ENCODE data around the gene CAPS.

CAPS gene

GRCh38 chr19:5950741-5951140, 36.7 kb downstream of the CAPS start:
- Histone ChIP-seq H3K4me3 (ENCODE audit: low read length) (no peak overlapping the region), H3K4me2 (ENCODE audit: low read length) (peak overlapping the region; percentile 87), H3K79me2 (ENCODE audit: low read length) (peaks cover 98% of the 10 kb centered on the region), H4K20me1 (ENCODE audit: insufficient read depth, low read length) (peaks cover 88% of the 10 kb centered on the region), H2AFZ (ENCODE audit: low read depth, low read length) (no peak overlapping the region), H3K27me3 (ENCODE audit: low read depth, low read length) (no peaks in the 10 kb centered on the region), H3K36me3 (replicated peaks; ENCODE audit: low read depth, low read length) (peaks cover 48% of the 10 kb centered on the region), H3K4me1 (ENCODE audit: low read length) (peaks cover 50% of the 10 kb centered on the region), H3K9ac (ENCODE audit: low read length) (no peak overlapping the region), H3K27ac (ENCODE audit: low read length) (no peak overlapping the region), H3K9me3 (ENCODE audit: insufficient read depth, low read length) (no peaks in the 10 kb centered on the region)
- TF ChIP-seq CTCF (IDR thresholded peaks at IDR 0.05; ENCODE audit: low read depth, low read length): no peak

GRCh38 chr19:5951338-5951861, 37.3 kb downstream of the CAPS start:
- peak overlapping the region; percentile 57 for H3K27ac ChIP-seq (ENCODE audit: low read length)
- TF ChIP-seq EZH2phosphoT487 (IDR thresholded peaks at IDR 0.05; ENCODE audit: low read depth) (no peak), CTCF (IDR thresholded peaks at IDR 0.05; ENCODE audit: low read depth, low read length) (no peak)

GRCh38 chr19:5952193-5953029, 38.4 kb downstream of the CAPS start:
- TF ChIP-seq CTCF (IDR thresholded peaks at IDR 0.05; ENCODE audit: low read depth, low read length): no peak
- TF ChIP-seq EZH2phosphoT487 (IDR thresholded peaks at IDR 0.05; ENCODE audit: low read depth): no peak
- Histone ChIP-seq H2AFZ (ENCODE audit: low read depth, low read length) (no peak overlapping the region), H3K27ac (ENCODE audit: low read length) (peak overlapping the region; percentile 57), H3K27me3 (ENCODE audit: low read depth, low read length) (no peaks in the 10 kb centered on the region), H3K36me3 (replicated peaks; ENCODE audit: low read depth, low read length) (peaks cover 48% of the 10 kb centered on the region), H3K4me3 (ENCODE audit: low read length) (peak overlapping the region; percentile 68), H4K20me1 (ENCODE audit: insufficient read depth, low read length) (peaks cover 93% of the 10 kb centered on the region), H3K4me1 (ENCODE audit: low read length) (peaks cover 51% of the 10 kb centered on the region), H3K9me3 (ENCODE audit: insufficient read depth, low read length) (no peaks in the 10 kb centered on the region), H3K4me2 (ENCODE audit: low read length) (peak overlapping the region; percentile 87), H3K79me2 (ENCODE audit: low read length) (peaks cover 100% of the 10 kb centered on the region), H3K9ac (ENCODE audit: low read length) (peak overlapping the region; percentile 26; the same call in 1 of the 2 replicates)

More at GRCh38 chr19:5951338-5951861, 37.3 kb downstream of the CAPS start:
- Histone ChIP-seq H3K4me1 (ENCODE audit: low read length) (peaks cover 51% of the 10 kb centered on the region), H3K79me2 (ENCODE audit: low read length) (peaks cover 98% of the 10 kb centered on the region), H3K36me3 (replicated peaks; ENCODE audit: low read depth, low read length) (peaks cover 47% of the 10 kb centered on the region), H3K9me3 (ENCODE audit: insufficient read depth, low read length) (no peaks in the 10 kb centered on the region), H3K9ac (ENCODE audit: low read length) (peak overlapping the region; percentile 26; the same call in 1 of the 2 replicates), H2AFZ (ENCODE audit: low read depth, low read length) (no peak overlapping the region), H4K20me1 (ENCODE audit: insufficient read depth, low read length) (peaks cover 88% of the 10 kb centered on the region), H3K27me3 (ENCODE audit: low read depth, low read length) (no peaks in the 10 kb centered on the region), H3K4me3 (ENCODE audit: low read length) (peak overlapping the region; percentile 68), H3K4me2 (ENCODE audit: low read length) (peak overlapping the region; percentile 87)

- Histone ChIP-seq H4K20me1 (ENCODE audit: insufficient read depth, low read length) (peaks cover 95% of the 10 kb centered on the region), H2AFZ (ENCODE audit: low read depth, low read length) (no peak overlapping the region), H3K79me2 (ENCODE audit: low read length) (peaks cover 100% of the 10 kb centered on the region), H3K36me3 (replicated peaks; ENCODE audit: low read depth, low read length) (peaks cover 43% of the 10 kb centered on the region), H3K27ac (ENCODE audit: low read length) (0 out of 2 replicates have a peak overlapping the region, but pooled peaks have one; percentile 57), H3K9ac (ENCODE audit: low read length) (no peak overlapping the region), H3K4me3 (ENCODE audit: low read length) (no peak overlapping the region), H3K9me3 (ENCODE audit: insufficient read depth, low read length) (no peaks in the 10 kb centered on the region), H3K4me2 (ENCODE audit: low read length) (peak overlapping the region; percentile 27), H3K27me3 (ENCODE audit: low read depth, low read length) (no peaks in the 10 kb centered on the region), H3K4me1 (ENCODE audit: low read length) (peaks cover 51% of the 10 kb centered on the region)
- TF ChIP-seq CTCF (IDR thresholded peaks at IDR 0.05; ENCODE audit: low read depth, low read length) (no peak), EZH2phosphoT487 (IDR thresholded peaks at IDR 0.05; ENCODE audit: low read depth) (no peak)
These were observed 39.1 kb downstream of the CAPS start for GRCh38 chr19:5953030-5953589.
